Measurements from ENCODE around the gene OAT. TPM values are rescaled to one million over a fixed set of nuclear protein-coding genes. Genes with fewer than 3 reads are reported as not detected.

The OAT gene
- total RNA-seq, 1 donor from 2014 or later: 24.5 TPM

DNA sequence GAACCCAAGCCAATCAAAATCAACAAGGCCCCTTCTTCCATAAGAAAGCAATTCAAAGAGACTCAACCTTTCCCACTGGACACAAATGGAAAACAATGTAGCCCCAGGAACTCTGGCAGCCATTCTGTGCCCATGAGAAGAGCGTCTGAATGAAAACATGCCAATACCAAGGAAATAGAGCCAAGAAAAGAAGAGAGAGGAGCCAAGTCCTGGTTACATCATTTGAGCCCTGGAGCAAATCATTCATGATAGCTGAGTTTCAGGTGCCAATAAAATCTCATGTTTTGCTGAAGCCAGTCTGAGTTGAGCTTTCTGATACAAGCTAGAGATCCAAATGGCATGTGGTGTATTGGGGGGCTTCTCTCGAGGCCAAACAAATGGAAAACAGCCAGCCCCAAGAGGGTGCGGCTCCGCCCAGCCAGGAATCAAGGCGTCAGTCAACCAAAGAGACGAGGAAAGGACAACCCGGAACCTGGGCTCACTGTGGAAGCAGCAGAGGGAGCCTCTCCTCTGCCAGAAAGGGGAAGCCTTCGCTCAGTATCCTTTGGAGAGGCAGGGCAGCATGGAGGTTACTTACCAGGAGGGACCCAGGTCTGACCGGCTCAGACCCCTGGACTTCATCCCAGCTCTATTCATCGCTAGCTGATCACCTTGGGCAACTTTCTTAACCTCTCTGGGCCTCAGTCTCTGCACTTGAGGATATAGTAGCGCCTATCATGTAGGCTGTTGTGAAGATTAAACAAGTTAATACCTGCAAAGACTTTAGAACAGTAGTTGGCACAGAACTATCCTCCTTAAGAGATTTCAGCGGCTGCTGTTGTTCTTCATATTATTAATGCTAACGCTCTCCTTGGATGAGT is 61.8 kb downstream of the OAT start:
- intact Hi-C loops (cut with micrococcal nuclease): no loop called here

DNA sequence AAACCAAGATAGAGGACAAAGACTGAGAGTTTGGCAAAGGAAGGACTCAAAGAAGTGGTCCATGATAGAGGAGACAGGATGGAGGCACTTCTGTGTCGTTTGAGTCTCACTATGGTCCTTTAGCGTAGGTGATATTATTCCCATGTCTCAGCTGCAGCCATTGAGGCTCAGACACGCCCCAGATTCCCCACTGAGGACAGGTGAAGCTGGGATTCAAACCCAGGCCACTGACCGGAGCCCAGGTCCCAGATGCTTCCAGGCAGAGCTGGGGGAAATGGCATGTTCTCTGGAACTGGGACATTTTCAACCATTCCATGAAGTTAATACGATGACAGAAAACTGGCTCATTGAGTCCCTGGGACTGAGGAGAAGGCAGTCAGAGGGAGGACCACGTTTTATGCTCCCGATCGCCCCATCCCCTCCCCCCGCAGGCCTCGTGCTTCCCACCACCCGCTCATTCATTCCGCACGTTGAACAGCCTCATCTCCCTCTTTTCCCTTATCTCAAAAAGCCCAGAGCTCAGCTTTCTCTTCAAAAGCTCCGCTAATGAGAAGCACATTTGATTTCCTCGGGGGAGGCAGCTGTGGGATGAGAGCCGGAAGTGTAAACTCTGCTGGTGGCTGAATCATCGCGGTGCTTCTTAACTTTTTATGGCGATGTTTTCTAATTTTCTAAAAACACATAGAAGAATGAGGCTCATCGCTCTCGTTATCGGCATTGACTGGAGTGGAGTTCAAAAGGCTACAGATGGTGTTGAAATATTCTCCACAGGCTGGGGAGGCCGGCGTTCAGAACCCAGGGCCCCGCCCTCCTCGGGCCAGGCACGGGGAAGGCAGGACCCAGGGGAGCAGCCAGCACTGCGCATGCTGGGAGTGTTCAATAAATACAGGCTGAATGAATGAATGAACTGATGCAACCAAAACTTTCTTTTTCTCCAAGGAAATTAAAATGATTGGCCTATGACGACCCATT is 64.0 kb downstream of the OAT start:
- intact Hi-C loops (cut with micrococcal nuclease): no loop called here

DNA sequence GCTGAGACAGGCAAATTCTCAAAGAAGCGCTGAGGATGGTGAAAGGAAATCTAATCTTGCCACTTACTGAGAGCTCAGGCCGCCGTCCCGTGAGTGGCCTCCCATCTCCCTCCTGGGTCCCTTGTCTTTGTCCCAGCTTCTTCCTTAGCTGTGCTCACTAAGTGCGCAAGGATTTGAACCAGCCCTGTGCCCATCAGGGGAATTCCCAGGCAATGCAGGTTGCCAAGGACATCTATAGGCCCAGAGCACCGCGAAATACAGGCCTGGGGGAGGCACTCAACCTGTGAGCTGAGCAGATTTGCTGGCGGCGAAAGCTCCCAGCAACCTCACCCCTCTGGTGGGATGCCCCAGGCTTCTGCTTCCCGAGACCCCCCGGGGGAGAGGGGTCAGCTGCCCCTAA is 64.8 kb downstream of the OAT start:
- intact Hi-C loops (cut with micrococcal nuclease): no loop called here

DNA sequence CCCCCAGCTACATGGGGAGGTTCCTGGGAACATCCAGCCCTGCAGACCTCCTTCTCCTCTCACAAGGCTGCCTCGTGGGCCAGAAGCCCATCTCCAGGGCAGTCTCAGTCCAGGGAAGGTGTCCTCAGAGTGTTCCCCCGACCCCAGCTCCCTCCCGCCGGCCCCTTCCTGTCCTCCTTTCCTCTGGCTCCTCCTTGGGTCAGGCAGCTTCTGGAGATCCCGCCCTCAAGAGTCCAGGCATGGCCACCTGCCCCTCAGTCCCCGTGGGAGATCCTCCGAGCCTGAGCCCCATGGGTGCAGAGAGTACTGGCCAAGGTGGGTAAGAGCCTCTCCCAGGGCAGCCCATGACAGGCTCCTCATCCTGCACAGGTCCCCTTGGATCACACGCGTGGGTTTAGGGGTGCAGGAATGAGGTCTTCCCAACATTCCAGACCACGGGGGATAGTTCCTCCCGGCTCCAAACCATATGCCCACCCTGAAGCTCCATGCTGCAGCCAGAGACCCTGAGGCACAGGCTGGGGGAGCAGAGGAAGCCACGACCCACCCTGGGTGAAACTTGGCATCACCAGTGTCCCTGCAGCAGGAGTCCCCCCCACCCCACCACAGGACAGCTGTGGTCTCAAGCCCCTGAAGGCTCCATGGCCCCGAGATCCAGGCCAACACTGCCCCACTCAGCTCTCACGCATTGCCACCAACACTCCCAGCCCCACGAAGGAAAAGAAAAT is 65.5 kb downstream of the OAT start:
- intact Hi-C loops (cut with micrococcal nuclease): no loop called here

DNA sequence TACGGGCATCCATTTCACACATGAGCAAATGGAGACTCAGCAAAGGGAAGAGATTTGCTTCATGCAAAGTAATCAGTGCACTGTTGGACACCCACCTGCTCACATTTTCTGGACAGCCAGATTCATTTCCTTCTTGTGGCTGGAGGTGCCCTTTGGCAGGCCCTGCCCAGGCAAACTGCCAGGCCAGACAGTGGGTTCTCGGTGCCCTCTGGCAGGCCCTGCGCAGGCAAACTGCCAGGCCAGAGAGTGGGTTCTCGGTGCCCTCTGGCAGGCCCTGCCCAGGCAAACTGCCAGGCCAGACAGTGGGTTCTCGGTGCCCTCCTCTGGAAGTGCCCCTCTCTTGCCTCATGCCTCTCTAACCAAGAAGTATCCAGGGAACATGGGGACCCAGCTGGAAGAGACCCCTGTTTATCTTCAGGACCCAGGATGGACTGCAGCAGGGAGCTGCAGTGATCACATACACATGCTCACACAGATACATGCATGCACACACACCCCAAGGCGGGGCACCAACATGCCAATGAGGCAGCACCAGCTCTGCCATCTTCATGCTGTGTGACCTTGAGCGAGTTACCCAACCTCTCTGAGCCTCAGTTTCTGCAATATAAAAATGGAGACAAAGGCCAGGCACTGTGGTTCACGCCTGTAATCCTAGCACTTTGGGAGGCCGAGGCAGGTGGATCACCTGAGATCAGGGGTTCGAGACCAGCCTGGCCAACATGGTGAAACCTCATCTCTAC is 67.1 kb downstream of the OAT start:
- intact Hi-C loops (cut with micrococcal nuclease): no loop called here

DNA sequence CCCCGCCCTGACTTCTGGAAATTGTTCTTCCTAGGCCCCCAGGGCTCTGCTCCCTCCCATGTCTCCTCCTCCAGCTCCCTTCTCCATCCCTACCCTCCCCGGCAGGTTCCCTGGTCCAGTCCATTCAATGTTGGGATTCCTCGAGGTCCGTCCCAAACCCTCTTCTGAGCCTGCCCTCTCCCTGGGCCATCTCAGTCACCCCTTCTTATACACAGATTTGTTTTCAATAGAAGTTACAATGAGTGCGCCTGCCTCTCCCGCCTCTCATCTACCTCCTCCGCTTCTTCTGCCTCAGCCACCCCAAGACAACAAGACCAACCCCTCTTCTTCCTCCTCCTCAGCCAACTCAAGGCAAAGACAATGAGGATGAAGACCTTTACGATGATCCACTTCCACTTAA is 67.9 kb downstream of the OAT start:
- intact Hi-C loops (cut with micrococcal nuclease): no loop called here

DNA sequence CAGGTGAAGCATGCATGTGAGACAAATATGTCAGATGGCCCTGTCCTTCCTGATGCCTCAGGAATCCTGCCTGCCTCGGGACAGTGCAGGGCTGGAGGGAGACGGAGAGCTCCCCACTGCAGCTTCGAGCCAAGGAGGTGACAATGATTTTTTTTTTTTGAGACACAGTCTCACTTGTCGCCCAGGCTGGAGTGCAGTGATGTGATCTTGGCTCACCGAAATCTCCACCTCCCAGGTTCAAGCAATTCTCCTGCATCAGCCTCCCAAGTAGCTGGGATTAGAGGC is 68.8 kb downstream of the OAT start:
- intact Hi-C loops (cut with micrococcal nuclease): no loop called here

DNA sequence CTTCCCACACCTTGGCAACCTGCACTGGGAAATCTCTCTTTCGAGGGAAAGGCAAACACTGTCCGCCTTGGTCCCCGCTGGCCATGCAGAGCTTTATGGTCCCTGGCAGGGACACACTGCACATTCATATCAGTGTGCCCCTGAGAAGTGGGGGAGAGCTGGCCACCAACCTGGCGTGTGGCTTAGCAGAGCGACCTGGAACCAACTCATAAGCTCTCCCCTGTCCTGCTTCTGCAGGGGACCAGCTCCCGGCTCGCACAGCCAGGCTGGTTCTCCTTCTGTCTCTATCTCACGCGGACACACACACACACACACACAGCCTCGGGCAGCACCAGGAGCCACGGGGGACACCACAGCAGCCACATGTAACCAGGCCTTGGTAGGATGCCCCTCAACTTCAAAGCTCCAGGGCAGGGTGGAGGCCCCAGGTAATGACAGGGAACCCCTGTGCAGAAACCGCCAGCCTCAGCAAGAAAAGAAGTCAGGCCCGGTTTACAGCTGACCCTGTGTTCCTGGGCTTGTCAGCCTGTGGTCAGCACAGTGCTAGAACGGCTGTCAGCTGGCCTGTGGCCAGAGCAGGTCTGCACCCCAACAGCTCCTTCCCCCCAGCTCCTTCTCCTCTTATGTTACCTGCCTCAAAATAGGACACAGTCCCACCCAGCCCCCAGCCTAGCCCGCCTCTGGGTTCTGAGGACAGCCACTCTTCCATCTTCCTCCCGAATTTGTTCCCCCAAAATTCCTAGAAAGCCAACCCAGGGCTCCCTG is 69.3 kb downstream of the OAT start:
- intact Hi-C loops (cut with micrococcal nuclease): no loop called here

DNA sequence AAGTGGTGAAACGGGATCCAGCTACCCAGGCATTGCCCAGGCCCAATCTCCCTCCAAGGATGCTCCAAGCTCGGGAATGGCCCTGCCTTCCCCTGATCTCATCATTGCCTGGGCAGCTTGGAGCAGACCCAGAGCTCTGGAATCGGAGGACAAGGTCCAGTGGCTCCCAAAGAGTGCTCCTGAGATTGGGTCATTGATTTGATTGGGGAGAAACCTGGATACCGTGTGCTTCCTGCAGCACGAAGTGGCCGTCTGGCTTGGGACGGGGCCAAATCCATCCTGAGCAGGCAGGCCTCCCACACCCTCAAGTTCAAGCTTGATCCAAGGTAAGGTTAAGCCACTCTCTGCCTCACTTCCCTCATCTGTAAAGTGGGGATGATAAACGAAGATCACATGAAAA is 69.9 kb downstream of the OAT start:
- intact Hi-C loops (cut with micrococcal nuclease): no loop called here

DNA sequence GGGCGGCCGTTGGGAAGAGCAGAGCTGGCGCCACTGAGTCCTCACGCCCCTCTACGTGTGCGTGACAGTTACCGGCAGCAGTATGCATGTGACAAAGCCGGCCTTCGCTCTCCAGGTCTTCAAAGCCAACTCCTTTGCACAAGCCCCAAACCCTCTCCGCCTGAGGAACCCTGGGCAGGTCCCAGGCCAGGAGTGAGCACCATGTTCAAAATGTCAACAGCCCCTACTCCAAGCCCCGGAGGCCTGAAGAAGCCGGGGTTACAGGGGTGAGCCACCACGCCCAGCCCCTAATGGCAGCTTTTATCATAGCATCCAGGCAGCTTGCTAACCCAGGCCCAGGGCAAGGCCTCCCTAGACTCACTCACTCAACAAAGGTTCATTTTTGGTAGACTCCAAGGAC is 70.8 kb downstream of the OAT start:
- intact Hi-C loops (cut with micrococcal nuclease): no loop called here

Other genes starting within 250 kb of the OAT start
- not detected in 2 replicates for gene NKX1-2, start 31.1 kb upstream of the OAT start, total RNA-seq
- 12.8 and 16.8 TPM in 2 replicates for gene LHPP, start 42.9 kb upstream of the OAT start, total RNA-seq

Data from T-helper 1 cell treated with Interleukin-12 subunit alpha and Interleukin-12 subunit beta and Interleukin-4 antibody, amounts not matched to agents 30 ng/mL and 1 ng/mL, for 36 hours (primary cell).